HL-60 (cell line): Measurements from ENCODE around the gene FAM83G.

Source experiments
- DNase-seq, 2 experiments: peaks; one replicate each; pipeline ENCODE4 v3.0.0-alpha.2; 2010 to 2020; ENCODE audit warnings: low read depth in 1 of 2, low spot score in 1 of 2
- H3K27ac ChIP-seq: fragments of 250-450 bp; sonication (Bioruptor Pico); replicated peaks from 2 replicates; pipeline ENCODE4 v1.5.1; 2020; ENCODE audit warnings: mild to moderate bottlenecking, moderate library complexity
- H3K27me3 ChIP-seq: fragments of 250-450 bp; sonication (Bioruptor Pico); 2 replicates; pipeline ENCODE4 v1.5.1; 2021; ENCODE audit warnings: mild to moderate bottlenecking, moderate library complexity; ENCODE audit not compliant: insufficient read depth, poor library complexity, severe bottlenecking
- H3K4me3 ChIP-seq: replicated peaks from 2 replicates; pipeline ENCODE4 v1.5.1; 2011; ENCODE audit warnings: mild to moderate bottlenecking, control low read depth, low read length; ENCODE audit not compliant: insufficient read depth
- CTCF ChIP-seq: IDR thresholded peaks from one replicate; pipeline ENCODE4 v1.5.1; 2011; ENCODE audit warnings: low read length, control low read depth, inconsistent platforms; ENCODE audit not compliant: insufficient read depth
- GABPA ChIP-seq: IDR thresholded peaks from 2 replicates; pipeline ENCODE4 v1.6.1; 2012; ENCODE audit warnings: low read depth
- POLR2AphosphoS5 ChIP-seq: IDR thresholded peaks from 2 replicates; pipeline ENCODE4 v1.6.1; 2012; ENCODE audit warnings: low read depth
- REST ChIP-seq: IDR thresholded peaks from 2 replicates; pipeline ENCODE4 v1.6.1; 2012; ENCODE audit warnings: low read depth; ENCODE audit not compliant: insufficient replicate concordance
- SPI1 ChIP-seq: IDR thresholded peaks from 2 replicates; pipeline ENCODE4 v1.6.1; 2012; ENCODE audit warnings: low read depth, mild to moderate bottlenecking, borderline replicate concordance

FAM83G gene

GRCh38 chr17:19009970-19010369, 5.4 kb upstream of the FAM83G start:
- H3K27ac ChIP-seq, result no peak overlapping the region
- no peak for DNase-seq
- TF ChIP-seq CTCF (no peak), SPI1 (no peak), REST (no peak), POLR2AphosphoS5 (no peak), GABPA (no peak)

GRCh38 chr17:19006698-19007097, 2.1 kb upstream of the FAM83G start:
- no peak overlapping the region for H3K27ac ChIP-seq
- no peak for TF ChIP-seq POLR2AphosphoS5
- no peak for TF ChIP-seq REST
- TF ChIP-seq SPI1, result no peak
- TF ChIP-seq CTCF, result no peak
- TF ChIP-seq GABPA, result no peak
- H3K4me3 ChIP-seq, result no peak overlapping the region
- DNase-seq, result no peak
- no peaks in the 10 kb centered on the region for H3K27me3 ChIP-seq

More at GRCh38 chr17:19009970-19010369, 5.4 kb upstream of the FAM83G start:
- Histone ChIP-seq H3K4me3 (no peak overlapping the region), H3K27me3 (no peaks in the 10 kb centered on the region)

GRCh38 chr17:19005789-19006430, 1.3 kb upstream of the FAM83G start:
- Histone ChIP-seq H3K27me3 (no peaks in the 10 kb centered on the region), H3K27ac (no peak overlapping the region), H3K4me3 (no peak overlapping the region)
- TF ChIP-seq CTCF (no peak), POLR2AphosphoS5 (no peak), SPI1 (no peak)
- no peak for DNase-seq
